Measurements from ENCODE around the gene TMEM141. TPM values are rescaled to one million over a fixed set of nuclear protein-coding genes. Genes with fewer than 3 reads are reported as not detected.
"Not testable (repeated sequence)": the region's sequence is repeated elsewhere in the genome, so short reads cannot be mapped to it uniquely, and the experiment has no call there.

TMEM141 gene
- polyA plus RNA-seq, 4 donors: 68.8 to 101 (median 78.3) TPM

- no peak for DNase-seq (ENCODE audit: low read depth in 4 of 4, low spot score in 2 of 4)
Observed at GRCh38 chr9:136829981-136830885, 39.1 kb downstream of the TMEM141 start.

- DNase-seq (ENCODE audit: low read depth in 4 of 4, low spot score in 2 of 4): no peak
Observed at GRCh38 chr9:136831002-136831719, 40.0 kb downstream of the TMEM141 start.

- no peak for DNase-seq (ENCODE audit: low read depth in 4 of 4, low spot score in 2 of 4)
Observed at GRCh38 chr9:136831720-136832104, 40.6 kb downstream of the TMEM141 start.

- no peak for DNase-seq (ENCODE audit: low read depth in 4 of 4, low spot score in 2 of 4)
Observed at GRCh38 chr9:136832581-136832980, 41.4 kb downstream of the TMEM141 start.

GRCh38 chr9:136833381-136834048, 42.4 kb downstream of the TMEM141 start:
- not testable (repeated sequence) for DNase-seq (ENCODE audit: low read depth in 4 of 4, low spot score in 2 of 4)

- DNase-seq (ENCODE audit: low read depth in 4 of 4, low spot score in 2 of 4): no peak
Observed at GRCh38 chr9:136835162-136835931, 44.2 kb downstream of the TMEM141 start.

DNA sequence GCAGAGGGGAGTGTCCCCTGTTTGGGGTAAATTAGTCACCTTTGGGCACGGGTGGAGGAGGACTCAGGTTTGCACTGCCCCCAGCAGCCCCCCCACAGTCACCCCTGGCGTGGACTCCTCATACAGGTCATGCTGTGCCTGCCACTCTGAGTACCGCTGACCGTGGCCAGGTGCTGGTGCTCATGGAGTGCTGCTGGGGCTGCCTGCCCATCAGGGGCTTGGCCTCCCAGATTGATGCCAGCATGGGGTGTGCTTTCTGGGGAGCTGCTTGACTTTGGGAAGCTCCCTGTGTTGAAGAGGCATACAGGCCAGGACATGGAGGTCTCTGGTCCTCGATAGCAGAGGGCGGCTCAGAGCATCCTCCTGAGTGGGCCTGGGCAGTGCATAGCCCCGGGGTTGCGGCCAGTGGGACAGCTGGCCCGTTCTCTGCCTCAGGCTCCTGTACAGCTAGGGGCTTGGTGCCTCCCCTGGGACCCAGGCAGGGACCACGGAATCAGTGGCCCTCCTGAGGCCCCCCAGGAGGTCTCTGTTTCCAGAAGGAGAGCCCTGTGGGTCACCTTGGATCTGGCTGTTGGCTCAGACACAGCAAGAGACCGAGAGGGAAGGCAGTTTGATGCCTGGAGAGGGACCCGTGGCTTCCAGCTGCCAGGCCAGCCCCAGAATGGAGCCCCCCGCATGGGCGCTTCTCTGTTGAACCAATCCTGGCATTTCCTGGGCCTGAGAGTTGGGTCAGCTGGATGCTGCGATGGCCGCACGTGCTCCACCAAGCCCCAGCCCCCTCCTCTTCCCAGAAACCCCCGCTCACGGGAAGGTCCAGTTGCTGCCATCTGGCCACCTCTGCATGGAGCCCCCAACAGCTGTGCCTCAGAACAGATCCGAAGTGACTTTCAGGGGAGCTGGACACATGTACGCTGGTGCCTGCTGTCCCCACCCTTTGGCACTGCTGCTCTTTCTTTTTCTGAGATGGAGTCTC, 45.1 kb downstream of the TMEM141 start:
- no peak for DNase-seq (ENCODE audit: low read depth in 4 of 4, low spot score in 2 of 4)

- DNase-seq (ENCODE audit: low read depth in 4 of 4, low spot score in 2 of 4): no peak
Observed at GRCh38 chr9:136837146-136837855, 46.2 kb downstream of the TMEM141 start.

DNA sequence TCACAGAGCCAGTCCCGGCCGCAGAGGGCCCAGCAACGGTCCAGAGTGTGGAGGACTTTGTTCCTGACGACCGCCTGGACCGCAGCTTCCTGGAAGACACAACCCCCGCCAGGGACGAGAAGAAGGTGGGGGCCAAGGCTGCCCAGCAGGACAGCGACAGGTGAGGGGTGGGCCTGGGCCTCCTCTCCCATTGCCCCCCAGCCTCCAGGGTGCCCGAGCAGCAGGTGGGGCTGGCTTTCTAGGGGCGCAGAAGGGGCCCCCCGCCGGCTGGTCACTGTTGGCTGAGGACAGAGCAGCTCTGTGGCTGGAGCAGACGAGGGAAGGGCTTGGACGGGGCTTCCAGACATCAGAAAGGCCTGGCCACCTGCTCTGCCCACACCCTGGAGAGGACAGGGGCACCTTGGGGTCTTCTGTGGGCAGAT, 46.7 kb downstream of the TMEM141 start:
- DNase-seq (ENCODE audit: low read depth in 4 of 4, low spot score in 2 of 4): not testable (repeated sequence)

DNA sequence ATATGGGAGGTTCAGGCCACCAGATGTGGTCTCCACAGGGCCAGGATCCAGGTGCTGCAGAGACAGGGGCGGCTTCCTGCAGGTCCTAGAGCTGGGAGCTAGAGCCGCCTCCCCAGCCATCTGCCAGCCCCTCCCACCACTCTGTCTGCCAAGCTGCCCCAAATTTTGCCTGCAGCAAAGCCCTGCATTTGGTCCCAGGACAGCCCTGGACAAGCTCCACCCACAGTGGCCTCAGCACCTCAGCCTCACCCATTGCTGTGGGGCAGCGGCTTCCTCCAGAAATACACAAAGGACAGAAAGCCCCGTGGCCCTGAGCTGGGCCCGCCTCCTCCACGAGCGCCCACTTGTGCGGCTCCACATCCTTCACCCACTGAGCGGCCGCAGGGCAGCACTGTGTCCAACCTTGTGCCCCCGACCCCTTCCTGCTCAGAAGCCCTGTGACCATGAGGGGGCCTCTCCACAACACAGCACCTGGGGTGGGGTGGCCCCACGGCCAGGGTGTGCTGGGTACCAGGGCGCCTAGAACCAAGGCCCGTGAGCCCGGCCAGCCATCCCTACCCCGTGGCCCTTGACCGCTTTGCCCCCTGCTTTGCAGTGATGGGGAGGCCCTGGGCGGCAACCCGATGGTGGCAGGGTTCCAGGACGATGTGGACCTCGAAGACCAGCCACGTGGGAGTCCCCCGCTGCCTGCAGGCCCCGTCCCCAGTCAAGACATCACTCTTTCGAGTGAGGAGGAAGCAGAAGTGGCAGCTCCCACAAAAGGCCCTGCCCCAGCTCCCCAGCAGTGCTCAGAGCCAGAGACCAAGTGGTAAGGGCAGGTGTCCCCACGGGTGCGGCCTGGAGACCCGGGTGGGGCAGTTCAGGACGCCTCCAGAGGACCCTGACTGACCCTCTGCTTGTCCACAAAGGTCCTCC, 47.4 kb downstream of the TMEM141 start:
- no peak for DNase-seq (ENCODE audit: low read depth in 4 of 4, low spot score in 2 of 4)

DNA sequence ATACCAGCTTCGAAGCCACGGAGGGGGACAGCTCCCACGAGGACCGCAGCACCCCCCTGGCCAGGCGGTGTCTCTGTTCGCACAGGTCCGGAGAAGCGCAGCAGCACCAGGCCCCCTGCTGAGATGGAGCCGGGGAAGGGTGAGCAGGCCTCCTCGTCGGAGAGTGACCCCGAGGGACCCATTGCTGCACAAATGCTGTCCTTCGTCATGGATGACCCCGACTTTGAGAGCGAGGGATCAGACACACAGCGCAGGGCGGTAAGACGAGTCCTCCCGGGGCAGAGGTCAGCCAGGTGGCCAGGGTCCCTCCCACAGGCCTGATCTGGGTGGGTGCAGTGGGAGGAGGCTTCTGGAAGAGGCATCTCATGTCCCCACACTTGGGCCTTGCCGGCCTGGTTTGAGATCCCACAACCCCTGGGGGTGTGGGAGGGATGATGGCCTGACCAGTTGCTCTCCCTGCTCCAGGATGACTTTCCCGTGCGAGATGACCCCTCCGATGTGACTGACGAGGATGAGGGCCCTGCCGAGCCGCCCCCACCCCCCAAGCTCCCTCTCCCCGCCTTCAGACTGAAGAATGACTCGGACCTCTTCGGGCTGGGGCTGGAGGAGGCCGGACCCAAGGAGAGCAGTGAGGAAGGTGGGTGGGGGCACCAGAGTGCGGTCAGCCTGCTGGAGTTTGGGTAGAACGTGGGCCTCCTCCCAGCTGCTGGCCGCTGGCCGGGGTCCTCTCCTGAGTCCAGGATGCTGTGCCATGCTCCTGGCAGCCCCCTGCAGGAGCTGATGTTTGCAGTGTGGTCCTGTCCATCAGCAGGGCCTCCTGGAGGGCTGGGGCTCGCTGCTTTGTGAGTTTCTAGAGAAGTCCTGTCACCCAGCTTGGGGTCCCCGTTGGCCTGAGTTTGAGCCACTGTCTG, 48.3 kb downstream of the TMEM141 start:
- no peak for DNase-seq (ENCODE audit: low read depth in 4 of 4, low spot score in 2 of 4)

- no peak for DNase-seq (ENCODE audit: low read depth in 4 of 4, low spot score in 2 of 4)
Observed at GRCh38 chr9:136840140-136840876, 49.2 kb downstream of the TMEM141 start.

- no peak for DNase-seq (ENCODE audit: low read depth in 4 of 4, low spot score in 2 of 4)
Observed at GRCh38 chr9:136840877-136841645, 49.9 kb downstream of the TMEM141 start.

DNA sequence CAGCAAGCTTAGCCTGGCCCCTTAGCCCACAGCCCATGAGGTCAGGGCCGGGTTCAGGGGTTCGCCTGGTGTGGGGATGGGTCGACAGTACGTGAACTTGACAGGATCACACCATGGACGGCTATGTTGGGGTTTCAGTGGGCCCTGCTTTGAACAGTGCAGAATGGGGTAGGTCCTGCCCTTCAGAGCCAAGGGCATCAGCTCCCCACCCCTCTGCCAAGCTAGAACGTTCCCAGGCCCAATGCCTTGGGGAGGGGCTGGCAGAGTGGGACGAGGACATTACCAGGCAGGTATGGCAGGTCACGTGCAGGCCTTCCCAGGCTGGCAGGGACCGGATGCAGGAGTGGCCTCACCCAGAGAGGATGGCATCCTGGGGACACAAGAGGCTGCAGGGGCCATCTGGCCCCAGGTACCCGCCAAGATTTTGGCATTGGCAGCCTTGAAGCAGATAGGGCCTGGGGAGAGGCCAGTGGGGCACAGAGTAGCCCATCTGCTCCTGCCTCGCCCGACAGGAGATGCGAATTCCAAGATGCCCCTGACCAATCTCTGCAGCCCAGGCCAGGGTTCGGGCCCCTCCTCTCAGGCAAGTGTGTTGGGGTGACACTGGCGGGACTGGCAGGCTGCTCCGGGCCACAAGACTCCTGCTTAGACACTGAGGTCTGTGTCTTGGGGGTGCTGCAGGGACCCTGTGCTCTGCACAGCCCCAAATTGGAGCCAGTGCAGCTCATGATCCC, 50.7 kb downstream of the TMEM141 start:
- DNase-seq (ENCODE audit: low read depth in 4 of 4, low spot score in 2 of 4): not testable (repeated sequence)

Measured in left renal cortex interstitium (tissue), 4 donors.